KOPT-K1 (cell line): ENCODE measurements around the gene ESR2.

ENCODE experiments used
- H3K27ac ChIP-seq: fragments of 200-600 bp; sonication (generic); 2 replicates; pipeline ENCODE4 v1.5.1; 2016; ENCODE audit warnings: antibody characterized with exemption, mild to moderate bottlenecking, low read depth, low read length; ENCODE audit not compliant: poor library complexity, severe bottlenecking
- H3K36me3 ChIP-seq: fragments of 200-600 bp; sonication (generic); 2 replicates; pipeline ENCODE4 v1.5.1; 2017; ENCODE audit warnings: antibody characterized with exemption, mild to moderate bottlenecking, low read length, moderate library complexity; ENCODE audit not compliant: insufficient read depth
- H3K9me3 ChIP-seq: fragments of 200-600 bp; sonication (generic); 2 replicates; pipeline ENCODE4 v1.5.1; 2017; ENCODE audit warnings: antibody characterized with exemption, low read length, mild to moderate bottlenecking; ENCODE audit not compliant: insufficient read depth, poor library complexity, severe bottlenecking

The ESR2 gene

GRCh38 chr14:64244279-64244678 lies 49.9 kb downstream of the ESR2 start:
- Histone ChIP-seq H3K27ac (no peak overlapping the region), H3K36me3 (no peaks in the 10 kb centered on the region), H3K9me3 (no peaks in the 10 kb centered on the region)

GRCh38 chr14:64238631-64239030 lies 55.5 kb downstream of the ESR2 start:
- H3K27ac ChIP-seq: peak overlapping the region; percentile 63
- H3K36me3 ChIP-seq: no peaks in the 10 kb centered on the region
- H3K9me3 ChIP-seq: no peaks in the 10 kb centered on the region

- peak overlapping the region; percentile 63 for H3K27ac ChIP-seq
- H3K9me3 ChIP-seq: no peaks in the 10 kb centered on the region
- peaks cover 1% of the 10 kb centered on the region; the same call in 1 of the 2 replicates for H3K36me3 ChIP-seq
These were observed 56.1 kb downstream of the ESR2 start for GRCh38 chr14:64238049-64238448.

- H3K9me3 ChIP-seq: no peaks in the 10 kb centered on the region
- H3K36me3 ChIP-seq: peaks cover 11% of the 10 kb centered on the region
- peak overlapping the region; percentile 41 for H3K27ac ChIP-seq
These were observed 58.2 kb downstream of the ESR2 start for GRCh38 chr14:64235652-64236640.

GRCh38 chr14:64234877-64235651 lies 59.1 kb downstream of the ESR2 start:
- Histone ChIP-seq H3K36me3 (peaks cover 11% of the 10 kb centered on the region), H3K9me3 (no peaks in the 10 kb centered on the region), H3K27ac (peak overlapping the region; percentile 41)

- Histone ChIP-seq H3K9me3 (no peaks in the 10 kb centered on the region), H3K36me3 (peaks cover 21% of the 10 kb centered on the region), H3K27ac (no peak overlapping the region)
These were observed 60.5 kb downstream of the ESR2 start for GRCh38 chr14:64233531-64234190.

GRCh38 chr14:64232944-64233343 lies 61.2 kb downstream of the ESR2 start:
- H3K9me3 ChIP-seq: no peaks in the 10 kb centered on the region
- H3K27ac ChIP-seq: no peak overlapping the region
- peaks cover 28% of the 10 kb centered on the region for H3K36me3 ChIP-seq

- Histone ChIP-seq H3K9me3 (no peaks in the 10 kb centered on the region), H3K36me3 (peaks cover 35% of the 10 kb centered on the region), H3K27ac (no peak overlapping the region)
These were observed 61.9 kb downstream of the ESR2 start for GRCh38 chr14:64232095-64232838.

GRCh38 chr14:64229489-64229888 lies 64.7 kb downstream of the ESR2 start:
- Histone ChIP-seq H3K36me3 (peaks cover 60% of the 10 kb centered on the region), H3K9me3 (no peaks in the 10 kb centered on the region), H3K27ac (no peak overlapping the region)

- Histone ChIP-seq H3K36me3 (peaks cover 74% of the 10 kb centered on the region), H3K9me3 (no peaks in the 10 kb centered on the region), H3K27ac (no peak overlapping the region)
These were observed 66.3 kb downstream of the ESR2 start for GRCh38 chr14:64227856-64228255.

GRCh38 chr14:64225151-64225757 lies 68.9 kb downstream of the ESR2 start:
- H3K9me3 ChIP-seq: no peaks in the 10 kb centered on the region
- peaks cover 90% of the 10 kb centered on the region for H3K36me3 ChIP-seq
- H3K27ac ChIP-seq: no peak overlapping the region

GRCh38 chr14:64221391-64222003 lies 72.7 kb downstream of the ESR2 start:
- Histone ChIP-seq H3K9me3 (no peaks in the 10 kb centered on the region), H3K27ac (no peak overlapping the region), H3K36me3 (peaks cover 98% of the 10 kb centered on the region)

GRCh38 chr14:64220466-64220865 lies 73.7 kb downstream of the ESR2 start:
- H3K36me3 ChIP-seq: peaks cover 98% of the 10 kb centered on the region
- H3K9me3 ChIP-seq: no peaks in the 10 kb centered on the region
- H3K27ac ChIP-seq: no peak overlapping the region

- Histone ChIP-seq H3K9me3 (no peaks in the 10 kb centered on the region), H3K36me3 (peaks cover 98% of the 10 kb centered on the region), H3K27ac (no peak overlapping the region)
These were observed 74.1 kb downstream of the ESR2 start for GRCh38 chr14:64220056-64220455.
